Ecto neural progenitor cell (in vitro differentiated cells): ENCODE data around the gene FHIT.

ENCODE experiments used
- DNase-seq: peaks from one replicate; pipeline ENCODE4 v3.0.0-alpha.2; 2018; ENCODE audit warnings: low spot score

The FHIT gene

DNA sequence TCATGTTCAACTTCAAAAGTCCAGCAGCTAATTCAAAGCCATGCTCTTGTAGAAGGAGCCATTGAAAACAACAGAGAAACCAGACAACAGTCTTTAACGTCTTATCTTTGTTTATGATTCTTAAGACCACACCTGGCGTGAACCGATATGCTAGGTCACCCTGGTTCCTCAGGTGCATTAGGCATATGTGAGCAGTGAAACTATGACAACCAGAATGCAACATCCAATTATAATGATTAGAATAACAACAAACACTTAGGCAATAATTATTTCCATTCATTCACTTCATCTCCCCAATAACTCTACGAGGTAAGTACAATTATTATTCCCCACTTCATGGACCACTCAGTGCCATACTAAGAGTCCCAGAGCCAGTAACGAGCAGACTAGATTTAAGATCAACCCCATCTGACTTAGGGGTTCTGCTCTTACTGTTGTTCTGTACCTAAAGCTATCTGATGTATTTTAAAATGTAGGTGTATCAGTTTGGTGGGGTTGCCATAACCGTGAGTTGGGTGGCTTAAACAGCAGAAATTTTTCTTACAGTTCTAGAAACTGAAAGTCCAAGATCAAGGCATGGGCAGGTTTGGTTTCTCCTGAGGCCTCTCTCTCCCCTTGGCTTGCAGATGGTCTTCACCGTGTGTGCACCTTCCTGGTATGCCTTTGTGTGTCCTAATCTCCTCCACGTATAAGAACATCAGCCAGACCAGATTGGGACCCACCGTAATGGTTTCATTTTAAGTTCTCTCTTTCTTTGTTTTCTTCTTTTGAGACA is 1203.6 kb downstream of the FHIT start:
- DNase-seq, result no peak

DNA sequence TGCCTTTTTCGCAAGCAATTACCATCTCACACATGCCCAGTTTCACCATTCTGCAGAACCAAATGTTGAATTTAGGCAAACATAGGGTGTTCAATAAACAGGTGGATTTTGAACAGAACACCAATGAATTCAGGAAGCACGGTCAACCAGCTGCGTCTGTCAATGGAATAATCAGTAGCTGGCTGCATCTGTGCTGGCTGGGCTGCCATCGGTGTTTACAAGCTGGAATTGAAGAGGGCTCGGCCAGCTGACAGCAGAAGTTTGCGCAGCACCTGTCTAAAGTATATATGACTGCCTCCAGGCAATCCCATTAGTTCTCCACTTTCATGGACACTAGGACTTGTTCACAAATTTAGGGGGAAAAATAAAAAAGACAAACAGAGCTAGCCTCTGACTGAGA is 1205.0 kb downstream of the FHIT start:
- DNase-seq, result no peak

- no peak for DNase-seq
Observed at GRCh38 chr3:60045686-60046085, 1205.6 kb downstream of the FHIT start.

DNA sequence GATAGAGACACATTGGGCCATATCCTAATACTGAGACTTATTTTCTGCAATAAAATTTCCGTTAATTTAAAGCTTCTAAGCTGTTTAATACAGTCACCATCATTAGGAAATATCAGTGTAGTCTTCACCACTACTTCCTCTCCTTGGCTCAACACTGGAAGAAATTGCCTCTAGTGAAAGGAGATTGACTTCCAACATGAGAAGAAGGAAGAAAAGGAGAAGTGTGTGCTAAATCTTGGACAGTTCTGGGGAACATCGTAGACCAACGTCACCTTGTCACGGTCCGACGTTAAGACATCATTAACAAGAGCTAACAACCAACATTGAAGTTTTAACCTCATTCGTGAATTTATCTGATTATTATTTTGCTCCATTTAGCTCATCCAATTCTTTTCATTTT is 1214.4 kb downstream of the FHIT start:
- no peak for DNase-seq

DNA sequence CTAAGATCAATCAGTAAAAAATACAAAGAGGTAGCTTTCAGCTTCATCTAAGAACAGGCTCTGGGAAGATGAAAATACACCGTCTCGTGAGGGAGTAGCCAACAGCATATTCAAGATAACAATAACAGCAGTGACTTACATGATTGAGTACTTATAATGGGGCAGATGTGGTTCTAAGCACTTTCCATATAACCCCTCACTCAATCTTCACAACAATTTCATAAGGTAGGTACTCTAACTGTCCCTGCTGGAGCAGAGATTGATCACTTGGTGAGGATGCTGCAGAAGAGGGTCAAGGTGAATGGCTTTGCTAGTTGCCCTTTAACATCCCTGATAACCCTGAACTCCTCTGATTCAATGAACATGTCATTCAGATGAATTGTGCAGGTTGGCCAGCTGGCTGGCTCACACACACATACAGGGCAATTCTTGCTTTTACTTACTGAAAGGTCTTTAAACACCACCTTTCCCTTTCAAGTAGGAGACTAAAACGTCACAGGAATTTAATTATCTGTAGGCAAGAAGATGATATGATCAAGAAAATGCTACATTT is 1217.3 kb downstream of the FHIT start:
- no peak for DNase-seq

DNA sequence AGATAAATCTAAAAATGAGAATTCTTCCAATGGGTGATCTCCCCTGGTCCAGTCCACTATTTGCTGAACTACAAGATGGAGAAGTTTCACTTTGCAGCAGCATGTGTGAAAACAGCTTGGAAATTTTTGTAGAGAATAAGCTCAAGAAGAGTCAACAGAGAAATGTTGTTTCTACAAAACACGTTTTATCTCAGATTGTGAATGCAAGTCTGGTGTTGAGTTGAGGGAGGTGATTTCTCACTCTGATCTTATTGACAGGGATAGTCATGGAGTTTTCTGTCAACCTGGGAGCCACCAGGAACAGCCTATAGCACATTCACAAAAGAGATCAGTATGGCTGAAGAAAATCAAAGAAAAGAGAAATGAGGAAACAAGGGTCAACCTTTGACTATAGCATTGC is 1220.3 kb downstream of the FHIT start:
- no peak for DNase-seq

DNA sequence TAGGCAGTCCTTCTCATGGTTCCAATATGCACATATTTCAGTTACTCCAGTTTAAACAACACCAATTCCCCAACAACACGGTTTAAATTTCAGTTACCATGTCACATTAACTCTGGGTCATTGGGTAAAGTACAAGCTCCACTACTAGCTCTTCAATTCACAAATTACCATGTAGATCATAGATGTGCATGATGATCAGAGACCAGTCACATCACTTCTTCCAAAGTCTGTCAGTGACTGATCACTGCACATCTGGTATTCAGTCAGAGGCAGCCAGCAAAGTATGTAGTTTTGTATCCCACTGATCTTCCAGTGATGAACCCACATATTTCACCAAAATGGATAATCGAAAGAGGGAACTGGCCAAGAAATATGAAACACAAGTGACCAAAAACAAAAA is 1223.0 kb downstream of the FHIT start:
- no peak for DNase-seq

DNA sequence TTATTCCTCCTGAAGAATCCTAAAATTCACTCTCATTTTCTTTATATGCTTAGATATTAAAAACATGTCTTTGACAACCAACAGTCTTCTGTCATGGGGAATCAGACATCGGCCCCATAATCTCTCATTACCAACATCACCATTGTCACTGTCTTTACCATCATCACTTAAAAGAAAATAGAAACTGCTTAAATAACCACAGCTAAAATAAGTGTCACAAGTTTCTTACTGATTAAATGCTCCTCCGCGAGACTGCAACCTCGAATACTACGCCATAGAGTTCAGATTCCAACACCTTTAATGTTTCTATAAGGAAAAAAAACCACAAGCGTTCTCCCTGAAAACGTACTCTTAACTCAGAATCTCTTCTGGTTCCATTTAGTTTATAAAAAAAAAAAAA is 1223.9 kb downstream of the FHIT start:
- DNase-seq, result no peak

GRCh38 chr3:60025096-60026050 is 1225.9 kb downstream of the FHIT start:
- DNase-seq, result no peak

- DNase-seq, result no peak
Observed at GRCh38 chr3:60024400-60024799, 1226.9 kb downstream of the FHIT start.

DNA sequence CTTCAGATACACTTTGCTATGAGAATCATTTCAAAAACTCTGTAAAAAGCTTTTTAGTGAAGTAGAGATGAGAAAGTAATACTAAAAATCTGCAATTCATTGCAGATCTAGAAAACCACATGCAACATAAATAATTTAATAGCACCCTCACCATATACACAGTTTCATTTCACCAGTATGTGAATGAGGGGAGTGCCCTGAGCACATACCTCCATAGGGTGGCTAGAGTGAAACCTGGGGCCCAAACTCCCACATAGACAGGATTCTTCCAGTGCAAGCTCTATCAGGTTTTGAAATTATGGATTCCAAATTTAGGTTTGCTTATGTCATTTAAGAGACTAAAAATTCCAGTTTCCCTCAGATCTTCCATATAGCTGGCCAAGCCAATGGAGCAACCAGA is 1228.1 kb downstream of the FHIT start:
- DNase-seq, result no peak

DNA sequence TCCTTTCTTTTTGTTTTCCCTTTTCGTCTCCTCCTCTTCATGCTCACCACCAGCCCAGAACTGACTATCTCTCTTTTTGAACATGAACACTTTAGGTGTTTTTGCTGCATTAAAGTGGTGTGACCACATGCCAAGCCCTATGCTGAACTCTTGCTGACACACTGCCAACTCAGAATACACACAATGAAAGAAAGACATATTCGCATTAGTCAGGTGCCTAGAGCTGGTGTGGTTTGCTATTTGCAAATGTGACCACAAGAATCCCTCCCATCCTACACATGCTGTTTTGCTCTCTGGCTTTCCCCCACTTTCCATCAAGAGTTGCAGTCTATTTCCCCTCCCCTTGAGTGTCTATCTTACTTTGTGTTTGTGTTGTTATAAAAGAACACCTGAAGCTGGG is 1233.6 kb downstream of the FHIT start:
- no peak for DNase-seq

GRCh38 chr3:60015032-60015705 is 1236.1 kb downstream of the FHIT start:
- DNase-seq, result no peak

GRCh38 chr3:60013241-60013640 is 1238.0 kb downstream of the FHIT start:
- DNase-seq, result no peak

GRCh38 chr3:60011218-60011617 is 1240.0 kb downstream of the FHIT start:
- no peak for DNase-seq

- DNase-seq, result no peak
Observed at GRCh38 chr3:60010781-60011180, 1240.5 kb downstream of the FHIT start.

- DNase-seq, result no peak
Observed at GRCh38 chr3:60009931-60010478, 1241.2 kb downstream of the FHIT start.

- no peak for DNase-seq
Observed at GRCh38 chr3:60001369-60001768, 1249.9 kb downstream of the FHIT start.

GRCh38 chr3:60000311-60001105 is 1250.7 kb downstream of the FHIT start:
- no peak for DNase-seq

DNA sequence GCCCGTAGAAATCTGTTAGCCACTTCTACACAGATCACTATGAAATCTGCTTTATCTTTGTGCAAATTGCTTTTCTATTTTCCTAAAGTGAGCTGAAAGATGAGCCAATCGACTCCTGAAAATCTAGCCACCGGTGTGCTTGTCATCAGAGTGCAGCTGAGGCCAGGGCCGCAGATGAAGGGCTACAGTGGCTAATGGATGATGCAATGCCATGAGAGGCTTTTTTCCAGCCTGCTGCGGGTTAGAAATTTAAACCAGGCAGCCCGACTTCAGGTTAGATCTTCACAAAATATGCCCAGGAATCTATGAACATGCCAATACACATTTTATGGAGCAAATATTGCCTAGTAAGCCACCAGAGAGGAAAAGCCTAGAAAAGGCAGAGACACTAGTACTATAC is 1253.2 kb downstream of the FHIT start:
- DNase-seq, result no peak

GRCh38 chr3:59997583-59997982 is 1253.7 kb downstream of the FHIT start:
- no peak for DNase-seq
